ENCODE measurements around the gene FGF12.

The FGF12 gene

GRCh38 chr3:192246847-192247559, 480.3 kb downstream of the FGF12 start:
- no peak for DNase-seq

GRCh38 chr3:192244591-192244990, 482.8 kb downstream of the FGF12 start:
- DNase-seq: no peak

DNA sequence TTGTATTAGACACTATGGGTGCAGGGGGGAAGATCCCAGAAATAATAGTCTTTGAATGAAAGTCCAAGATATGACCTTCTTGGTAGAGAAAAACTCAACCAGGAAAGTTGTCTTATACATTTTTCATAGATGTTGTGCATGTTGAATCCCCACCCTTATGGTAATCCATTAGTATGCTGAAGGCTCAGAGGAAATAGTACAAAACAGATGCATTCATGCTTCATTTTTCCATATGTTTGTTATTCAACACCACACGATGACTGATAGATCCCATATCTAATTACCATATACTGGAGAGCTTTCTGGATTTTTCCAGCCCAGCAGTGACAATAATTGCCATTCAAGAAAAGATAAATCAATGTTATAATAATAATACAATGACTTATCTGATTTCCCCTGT, 487.4 kb downstream of the FGF12 start:
- DNase-seq: no peak

DNA sequence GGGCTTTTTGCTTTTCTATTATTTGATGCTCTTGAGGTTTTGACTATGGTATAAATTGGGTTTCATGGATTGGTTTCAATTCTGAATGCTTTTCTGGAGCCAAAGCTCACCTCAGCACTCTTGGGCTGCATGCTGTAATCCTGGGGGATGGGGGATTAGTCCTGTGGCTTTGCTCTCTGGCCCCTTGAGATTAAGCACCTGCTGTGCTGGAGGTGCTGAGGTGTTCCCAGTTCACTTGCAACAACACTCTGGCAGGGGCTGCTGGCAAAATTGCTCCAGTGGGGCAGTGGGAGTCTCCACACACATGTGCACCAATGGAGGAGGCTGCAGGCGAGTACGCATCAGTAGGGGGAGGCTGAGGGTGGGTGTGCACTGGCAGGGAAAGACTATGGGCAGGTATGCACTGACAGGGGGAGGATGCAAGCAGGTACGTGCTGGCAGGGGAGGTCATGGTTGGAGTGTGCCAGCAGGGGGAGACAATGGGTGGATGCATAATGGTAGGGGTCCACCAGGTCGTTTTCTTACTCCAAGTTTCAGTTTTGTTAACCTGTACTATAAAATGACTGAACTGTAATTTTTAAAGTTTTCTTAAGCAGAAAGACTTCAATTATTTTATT, 489.2 kb downstream of the FGF12 start:
- no peak for DNase-seq

DNA sequence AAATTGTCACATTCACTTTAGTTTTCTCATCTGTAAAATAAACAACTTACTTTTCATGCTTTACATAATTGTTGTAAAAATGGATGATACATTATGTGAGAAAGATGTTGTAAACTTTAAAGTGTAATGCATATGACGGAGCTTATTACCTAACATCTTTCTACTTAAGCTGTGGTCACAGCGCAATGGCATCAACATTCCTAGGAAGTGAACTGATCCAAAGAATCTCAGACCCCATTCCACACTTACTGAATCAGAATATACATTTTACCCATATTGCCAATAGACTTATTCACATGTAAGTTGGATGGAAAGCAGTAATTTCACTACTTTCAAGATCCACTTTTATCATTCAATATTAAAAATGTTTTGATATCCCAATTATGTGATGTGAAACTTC, 497.5 kb downstream of the FGF12 start:
- no peak for DNase-seq

DNA sequence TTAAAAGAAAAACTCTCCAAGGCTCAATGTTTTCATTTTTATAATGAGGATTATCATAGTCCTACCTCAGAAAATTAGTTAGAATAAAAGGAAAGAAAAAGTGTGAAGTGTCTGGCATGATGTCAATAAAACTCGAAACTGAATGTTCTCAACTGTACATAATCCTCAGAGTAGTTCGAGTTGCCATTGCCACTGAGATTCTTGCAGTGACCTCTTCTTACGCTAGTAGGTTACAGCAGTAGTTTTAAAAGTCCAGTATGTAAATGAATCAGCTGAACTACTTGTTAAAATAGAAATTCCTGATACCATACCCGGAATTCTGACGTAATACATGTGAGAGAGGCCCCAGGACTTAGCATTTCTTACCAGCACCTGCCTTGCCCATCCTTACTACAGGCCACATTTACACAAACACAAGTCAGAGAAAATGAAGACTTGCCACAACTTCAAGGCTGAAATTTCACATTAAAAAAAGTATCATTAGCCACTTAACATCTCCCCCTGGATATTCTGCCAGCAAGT, 502.6 kb downstream of the FGF12 start:
- no peak for DNase-seq

- DNase-seq: no peak
Measured at GRCh38 chr3:192223815-192224214, 503.5 kb downstream of the FGF12 start.

DNA sequence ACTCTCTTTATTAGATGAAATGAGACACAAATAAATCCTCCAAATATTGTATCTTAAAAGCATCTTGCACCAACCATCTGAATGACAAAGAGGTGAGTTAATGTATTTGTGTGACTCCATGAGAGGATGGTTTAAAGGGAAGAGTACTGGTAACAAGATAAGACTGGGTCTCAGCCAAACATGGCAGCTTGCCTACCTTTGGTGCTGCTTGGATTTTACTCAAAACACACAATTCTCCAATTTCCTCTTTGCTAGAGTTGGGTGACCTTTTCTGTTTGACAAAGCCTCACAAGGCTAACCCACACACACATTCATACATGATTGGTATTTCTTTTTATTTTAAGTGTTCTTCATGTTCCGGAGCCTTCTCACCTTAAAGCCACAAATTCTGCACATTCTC, 506.4 kb downstream of the FGF12 start:
- no peak for DNase-seq

DNA sequence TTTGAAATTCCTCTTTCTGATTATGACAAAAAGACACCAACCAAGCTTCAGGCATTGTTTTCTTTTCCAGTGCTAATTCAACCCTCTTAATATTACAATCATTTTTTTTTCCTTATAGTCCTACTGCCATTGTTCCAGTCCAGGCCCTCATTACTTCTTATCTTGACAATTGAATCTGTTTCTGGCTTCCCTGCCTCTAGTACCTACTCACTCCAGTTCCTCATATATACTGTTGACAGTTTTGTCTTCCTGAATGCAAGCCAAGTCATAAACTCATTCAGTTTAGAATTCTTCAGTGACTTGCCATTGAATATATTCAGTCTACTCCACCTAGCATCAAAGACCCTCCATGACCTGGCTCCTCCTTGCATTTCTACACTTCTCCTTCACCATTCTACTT, 507.4 kb downstream of the FGF12 start:
- DNase-seq: no peak

GRCh38 chr3:192216067-192216466, 511.3 kb downstream of the FGF12 start:
- no peak for DNase-seq

DNA sequence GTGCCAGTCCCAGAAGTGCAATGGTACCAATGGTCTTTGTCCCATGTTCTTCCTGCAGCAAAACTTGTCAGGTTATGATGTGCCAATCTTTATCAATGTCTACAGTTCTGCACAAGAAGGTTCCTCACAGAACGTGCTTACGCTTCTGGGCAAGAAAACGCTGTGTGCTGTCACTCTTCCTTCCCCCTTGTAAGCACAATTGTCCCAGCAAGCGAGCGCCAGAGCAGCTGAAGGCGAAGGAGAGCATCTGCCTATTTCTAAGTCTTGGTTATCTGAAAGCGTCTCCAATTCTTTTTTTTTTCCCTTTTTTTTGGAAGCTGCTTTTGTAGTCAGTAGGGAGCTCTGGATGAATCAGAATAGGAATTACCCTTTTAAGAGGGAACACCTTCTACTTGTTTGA, 514.4 kb downstream of the FGF12 start:
- DNase-seq: no peak

DNA sequence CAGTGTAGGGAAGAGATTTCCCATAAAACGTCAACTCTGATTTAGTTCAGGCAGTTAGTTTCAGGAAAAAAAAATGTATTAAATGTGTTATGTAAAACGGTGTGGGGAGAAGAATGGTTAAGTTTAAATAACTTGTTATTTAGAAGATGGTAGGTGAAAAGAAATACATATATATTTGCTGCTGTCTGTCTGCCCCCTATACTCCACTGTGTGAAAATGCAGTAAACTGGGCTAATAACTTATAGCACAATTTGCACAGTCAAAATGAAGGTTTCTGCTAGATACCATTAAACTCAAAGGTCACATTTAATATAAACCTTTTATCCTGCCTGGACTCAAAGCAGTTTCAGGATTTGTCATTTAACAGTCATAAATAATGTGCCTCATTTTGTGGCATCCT, 515.0 kb downstream of the FGF12 start:
- no peak for DNase-seq

GRCh38 chr3:192207651-192208050, 519.7 kb downstream of the FGF12 start:
- no peak for DNase-seq

GRCh38 chr3:192207239-192207638, 520.1 kb downstream of the FGF12 start:
- no peak for DNase-seq

- no peak for DNase-seq
Measured at GRCh38 chr3:192194085-192194484, 533.3 kb downstream of the FGF12 start.

- DNase-seq: no peak
Measured at GRCh38 chr3:192188218-192188835, 539.0 kb downstream of the FGF12 start.

DNA sequence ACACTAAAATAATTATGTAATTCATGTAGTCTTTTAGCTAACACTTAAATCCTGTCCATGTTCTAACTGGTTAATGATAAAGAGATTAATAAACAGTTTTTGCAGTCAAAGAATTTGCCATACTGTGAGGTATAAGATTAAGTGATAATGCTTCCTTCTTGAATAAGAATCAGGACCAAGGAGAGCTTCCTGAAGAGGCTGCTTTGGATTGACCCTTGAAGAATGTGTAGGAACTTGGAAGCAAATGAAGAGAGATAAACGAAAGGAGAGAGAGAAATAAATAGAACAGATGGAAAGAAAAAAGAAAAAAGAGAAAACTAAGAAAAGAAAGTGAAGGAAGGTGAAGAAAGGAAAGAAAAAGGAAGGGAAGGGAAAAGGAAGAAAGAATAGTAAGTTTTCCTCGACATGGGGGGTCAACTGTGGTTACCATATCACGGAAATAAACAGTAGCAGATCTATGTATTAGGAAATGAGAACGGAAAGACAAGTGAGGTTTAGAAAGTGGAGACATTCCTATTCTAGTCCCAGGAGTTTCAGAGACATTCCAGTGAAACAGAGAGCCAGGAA, 539.8 kb downstream of the FGF12 start:
- DNase-seq: no peak

DNA sequence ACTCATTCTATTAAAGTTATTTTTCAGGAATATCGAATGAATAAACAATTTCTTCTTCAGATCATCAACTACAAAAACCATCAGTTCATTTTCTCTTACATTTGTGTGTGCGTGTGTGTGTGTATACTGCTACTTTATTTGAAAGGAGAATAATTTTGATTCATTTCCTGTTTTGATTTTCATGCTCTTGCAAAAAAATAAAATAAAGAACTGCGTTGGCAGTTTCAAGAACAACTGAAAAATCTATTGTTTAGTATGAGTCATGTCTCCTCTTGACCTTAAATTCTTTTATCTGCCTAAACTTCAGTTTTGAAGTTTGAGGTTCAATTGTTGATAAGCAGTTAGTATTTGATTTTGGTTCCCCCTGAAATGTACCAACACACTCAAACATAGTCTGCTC, 540.8 kb downstream of the FGF12 start:
- no peak for DNase-seq

DNA sequence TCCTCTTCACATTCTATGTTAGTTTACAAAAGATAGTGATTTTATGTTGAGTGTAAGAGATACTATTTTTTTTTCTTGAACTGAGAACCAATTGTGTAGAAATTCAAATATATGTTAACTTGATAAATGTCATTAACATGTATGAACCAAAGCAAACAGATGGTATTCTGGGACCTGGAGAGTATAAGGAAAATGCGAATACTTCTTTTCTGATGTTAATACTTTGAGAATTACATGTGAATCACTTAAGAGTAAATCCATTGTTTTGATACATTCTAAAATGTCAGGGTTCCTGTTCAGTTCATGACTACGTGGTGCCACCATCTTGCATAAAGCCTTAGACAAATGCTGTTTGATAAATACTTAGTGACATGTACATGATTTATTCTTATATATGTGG, 541.3 kb downstream of the FGF12 start:
- no peak for DNase-seq

DNA sequence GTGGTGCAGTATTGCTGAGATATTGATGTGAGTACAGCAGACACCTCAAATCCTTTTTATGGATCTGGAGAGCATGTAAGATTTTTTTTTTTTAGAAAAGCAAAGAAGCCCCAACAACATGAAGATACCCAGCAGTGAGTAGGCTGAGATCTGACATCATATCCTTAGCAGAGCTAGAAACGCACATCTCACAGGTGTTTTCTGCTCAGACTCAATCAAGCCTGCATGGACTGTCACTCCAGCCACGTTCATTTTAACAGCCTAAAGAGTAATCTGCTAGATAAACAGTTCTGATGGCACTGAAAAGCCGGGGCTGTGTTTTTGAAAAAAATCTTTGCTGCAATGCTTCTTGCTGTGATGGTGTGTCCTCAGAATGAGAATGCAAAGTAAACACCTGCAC, 544.2 kb downstream of the FGF12 start:
- no peak for DNase-seq

DNA sequence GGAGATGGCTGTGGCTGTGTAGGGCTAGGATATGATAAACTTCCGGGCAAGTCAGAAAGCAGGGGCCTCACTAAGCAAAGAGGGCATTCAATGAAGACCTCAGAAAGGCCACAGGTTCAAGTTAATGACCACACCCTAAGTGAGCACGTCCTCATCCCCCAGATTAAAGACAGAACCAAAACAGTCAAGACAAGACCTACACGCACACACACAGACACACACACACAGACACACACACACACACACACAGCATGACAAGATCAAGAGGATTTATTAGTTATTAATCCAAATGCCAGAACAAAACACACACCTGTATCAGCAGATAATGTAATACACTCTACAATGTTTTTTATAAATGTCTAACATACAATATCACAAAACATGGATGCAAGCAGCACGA, 546.2 kb downstream of the FGF12 start:
- DNase-seq: no peak

- no peak for DNase-seq
Measured at GRCh38 chr3:192177383-192177782, 550.0 kb downstream of the FGF12 start.

DNA sequence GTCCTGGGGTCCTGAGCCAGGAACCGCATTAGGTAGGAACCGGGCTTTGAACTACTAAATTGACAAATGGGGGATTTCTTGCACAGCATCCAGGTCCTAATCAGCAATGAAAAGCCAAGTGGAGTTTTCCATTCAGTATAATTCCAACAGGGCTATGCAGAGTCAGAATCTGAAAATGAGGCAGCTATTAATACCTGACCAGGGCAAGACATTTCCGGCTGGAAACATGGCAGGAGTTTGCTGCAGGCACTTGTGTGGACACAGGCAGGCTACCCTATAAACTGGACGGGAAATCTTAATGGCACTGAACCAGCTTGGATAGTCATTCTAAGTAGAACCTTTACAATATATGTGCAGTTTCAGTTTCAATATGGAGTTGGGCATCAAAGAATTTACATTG, 553.1 kb downstream of the FGF12 start:
- no peak for DNase-seq

GRCh38 chr3:192171213-192171612, 556.1 kb downstream of the FGF12 start:
- no peak for DNase-seq
